HTR-8/SVneo (cell line): ENCODE measurements around the gene KRTAP2-3.
"Not testable (repeated sequence)": the region's sequence is repeated elsewhere in the genome, so short reads cannot be mapped to it uniquely, and the experiment has no call there.

ENCODE experiments used
- DNase-seq: peaks from one replicate; pipeline ENCODE4 v3.0.0; 2011; ENCODE audit warnings: low spot score, mixed read lengths; ENCODE audit not compliant: insufficient read length
- FAIRE-seq: peaks from 2 replicates; lab custom pipeline; 2011; peaks lifted over from hg19 to GRCh38; lab: Jason Lieb, UNC

Gene KRTAP2-3

DNA sequence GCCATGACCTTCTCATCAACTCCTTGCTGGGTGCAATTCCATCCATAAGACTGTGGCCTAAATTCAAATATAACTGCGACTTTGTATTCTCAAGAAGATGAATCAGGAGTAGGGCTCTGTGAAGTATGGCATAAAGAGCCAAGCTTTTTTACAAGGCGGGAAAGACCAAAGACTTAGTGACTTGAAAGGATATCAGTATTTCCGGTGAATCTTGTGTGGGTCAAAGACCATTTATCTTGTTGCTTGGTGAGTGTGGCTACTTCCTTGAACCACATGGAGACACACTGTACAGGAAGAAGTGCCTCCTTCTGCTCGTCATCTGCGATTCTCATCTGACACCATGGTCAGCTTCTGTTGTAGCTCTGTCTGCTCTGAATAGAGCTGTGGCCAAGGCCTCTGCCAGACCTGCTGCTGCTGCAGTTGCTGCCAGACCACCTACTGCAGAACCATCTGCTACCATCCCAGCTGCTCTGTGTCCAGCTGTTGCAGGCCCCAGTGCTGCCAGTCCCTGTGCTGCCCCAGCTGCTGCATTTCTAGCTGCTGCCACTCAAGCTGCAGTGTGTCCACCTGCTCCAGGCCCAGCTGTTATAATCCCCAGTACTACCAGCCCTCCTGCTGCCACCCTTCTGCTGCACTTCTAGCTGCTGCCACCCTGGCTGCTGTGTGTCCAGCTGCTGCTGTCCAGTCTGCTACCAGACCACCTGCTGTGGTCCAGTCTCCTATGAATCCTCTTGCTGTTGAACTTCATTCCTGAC lies 11.9 kb upstream of the KRTAP2-3 start:
- peak; percentile 63 for FAIRE-seq
- DNase-seq: no peak

DNA sequence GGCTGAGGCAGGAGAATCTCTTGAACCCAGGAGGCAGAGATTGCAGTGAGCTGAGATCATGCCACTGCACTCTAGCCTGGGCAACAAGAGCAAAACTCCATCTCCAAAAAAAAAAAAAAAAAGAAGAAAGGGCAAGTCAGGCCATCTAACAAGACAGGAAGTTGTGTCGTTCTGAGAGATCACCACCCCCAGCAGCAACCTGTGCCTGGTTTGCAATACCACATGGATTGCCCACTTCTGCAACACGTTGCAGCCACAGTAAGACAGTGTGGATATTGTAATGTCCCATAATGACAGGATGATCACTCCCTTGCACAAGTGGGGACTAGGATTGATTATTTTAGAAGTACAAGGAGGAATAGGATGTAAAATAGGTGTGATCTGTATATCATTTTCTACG lies 9.1 kb upstream of the KRTAP2-3 start:
- FAIRE-seq: peak; percentile 46
- DNase-seq: no peak

DNA sequence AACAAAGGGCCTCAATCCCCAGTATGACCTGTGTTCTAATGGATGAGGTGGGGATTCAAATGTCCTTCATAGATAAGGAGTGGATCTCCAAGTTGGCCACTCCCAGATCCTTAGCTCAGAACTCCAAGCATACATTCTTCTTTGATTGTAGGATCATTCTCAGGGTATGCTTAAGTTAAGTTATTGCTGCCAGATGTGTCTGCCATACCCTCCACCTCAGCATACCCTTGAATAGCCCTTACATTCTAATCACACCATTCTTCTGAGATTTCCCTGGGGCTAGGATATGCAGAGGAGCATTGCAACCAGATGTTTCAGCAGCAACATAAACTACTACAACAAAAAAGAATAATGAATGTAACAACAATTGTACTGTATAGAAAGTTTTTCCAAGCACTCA lies 7.4 kb upstream of the KRTAP2-3 start:
- FAIRE-seq: no peak
- no peak for DNase-seq

- DNase-seq: no peak
- peak; percentile 80 for FAIRE-seq
Measured at GRCh38 chr17:41065829-41066624, 6.1 kb upstream of the KRTAP2-3 start, which contains the start of gene KRTAP2-4. Gene KRTAP2-4, minus strand, starts transcription at chr17:41065879. Its CDS starts 34 bp downstream, at chr17:41065845.

DNA sequence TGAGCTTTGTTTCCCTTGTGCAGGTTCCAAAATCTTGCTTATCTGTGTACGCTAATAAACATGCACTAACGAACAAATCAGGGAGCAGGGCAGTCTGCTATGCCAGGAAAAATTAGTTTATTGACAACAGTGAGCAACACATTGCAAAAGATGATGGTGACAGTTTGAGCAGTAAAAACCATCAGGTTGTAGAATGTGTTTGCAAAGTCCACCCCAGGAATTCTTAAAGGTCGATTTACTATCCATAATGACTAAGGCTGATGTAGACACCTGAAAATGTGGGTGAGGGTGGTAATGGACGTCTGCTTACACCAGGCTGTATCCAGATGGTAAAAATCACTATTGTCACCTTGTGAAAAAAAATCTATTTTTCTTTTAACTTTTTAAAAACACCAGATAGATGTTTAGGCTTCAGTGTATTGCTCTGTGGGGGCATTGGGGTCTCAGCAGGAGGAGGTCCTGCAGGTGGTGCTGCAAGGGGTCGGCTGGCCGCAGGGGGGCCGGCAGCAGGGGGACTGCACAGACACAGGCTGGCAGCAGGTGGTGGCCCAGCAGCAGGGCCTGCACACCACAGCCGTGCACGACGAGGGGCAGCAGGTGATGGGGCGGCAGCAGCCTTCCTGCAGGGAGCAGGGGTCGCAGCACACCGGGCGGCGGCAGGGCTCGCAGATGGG lies 5.2 kb upstream of the KRTAP2-3 start:
- DNase-seq, FAIRE-seq: not testable (repeated sequence)

DNA sequence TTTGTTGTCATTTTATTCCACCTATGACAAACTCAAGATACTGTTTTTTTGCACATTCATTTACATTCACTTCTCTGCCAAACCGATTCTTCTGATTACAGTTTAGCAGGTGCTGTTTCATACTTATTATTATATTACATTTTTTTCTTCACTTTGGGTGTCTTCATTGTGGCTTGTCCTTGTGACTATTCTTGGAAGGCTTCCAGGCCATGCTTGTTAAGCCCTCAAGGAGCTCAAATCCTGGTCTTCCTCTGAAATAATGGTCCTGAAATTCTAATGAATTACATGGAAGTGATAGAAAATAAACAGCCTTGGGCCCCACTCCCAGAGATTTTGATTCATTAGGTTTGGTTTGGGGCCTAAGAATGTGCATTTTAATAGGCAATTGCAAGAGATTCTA lies 4.4 kb upstream of the KRTAP2-3 start:
- FAIRE-seq (no peak), DNase-seq (no peak)

GRCh38 chr17:41063449-41063848 lies 3.5 kb upstream of the KRTAP2-3 start:
- DNase-seq: no peak

DNA sequence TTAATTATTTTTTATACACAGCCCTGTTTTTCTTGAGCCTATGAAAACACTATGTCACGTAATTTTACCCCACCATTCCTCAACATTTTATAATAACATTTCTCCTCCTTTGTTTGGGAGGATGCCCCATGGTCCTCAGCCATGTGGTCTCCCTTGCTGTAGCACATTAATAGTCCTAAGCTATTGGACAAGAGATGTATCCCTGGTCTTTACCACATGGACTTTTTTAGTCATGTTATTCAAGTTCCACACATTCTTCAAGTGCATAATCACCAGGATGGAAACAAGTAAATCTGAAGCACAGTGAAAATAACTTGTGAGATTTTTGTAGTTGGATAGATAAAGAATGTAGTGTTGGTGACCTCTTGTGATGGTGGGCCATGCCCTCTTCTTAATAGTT lies 2.0 kb upstream of the KRTAP2-3 start:
- FAIRE-seq: peak; percentile 89
- DNase-seq: peak; percentile 65

More at GRCh38 chr17:41063449-41063848, 3.5 kb upstream of the KRTAP2-3 start:
- peak; percentile 81 for FAIRE-seq

- DNase-seq: peak; percentile 45
- FAIRE-seq: not testable (repeated sequence)
Measured at GRCh38 chr17:41059276-41060051, 450 bp downstream of the KRTAP2-3 start.

DNA sequence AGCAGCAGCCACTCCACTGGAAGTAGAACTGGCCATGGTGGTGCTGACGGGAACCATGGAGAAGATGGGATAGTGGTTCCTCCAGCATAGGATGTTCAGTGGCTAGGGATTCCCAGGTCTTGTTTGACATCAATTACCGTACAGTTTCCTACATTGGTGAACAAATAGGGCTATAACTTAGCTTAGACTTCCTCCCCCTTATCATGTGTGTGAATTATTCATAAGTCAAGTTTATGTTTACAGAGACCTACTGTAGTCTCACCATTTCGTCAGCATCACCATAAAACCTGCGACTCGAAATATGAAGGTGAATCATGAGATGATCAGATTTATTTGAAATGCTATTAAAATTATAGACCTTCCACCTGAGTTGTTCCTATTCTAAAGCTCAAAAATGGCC lies 1.2 kb downstream of the KRTAP2-3 start:
- DNase-seq (no peak), FAIRE-seq (no peak)

DNA sequence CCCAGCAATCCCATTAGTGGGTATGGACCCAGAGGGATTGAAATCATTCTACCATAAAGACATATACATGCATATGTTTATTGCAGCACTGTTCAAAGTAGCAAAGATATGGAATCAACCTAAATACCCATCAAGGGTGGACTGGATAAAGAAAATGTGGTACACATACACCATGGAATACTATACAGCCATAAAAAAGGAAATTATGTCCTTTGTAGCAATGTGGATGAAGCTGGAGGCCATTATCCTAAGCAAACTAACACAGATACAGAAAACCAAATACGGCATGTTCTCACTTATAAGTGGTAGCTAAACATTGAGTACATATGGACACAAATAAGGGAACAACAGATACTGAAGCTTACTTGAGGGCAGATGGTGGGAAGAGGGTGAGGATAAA lies 2.4 kb downstream of the KRTAP2-3 start:
- no peak for DNase-seq
- FAIRE-seq: peak; percentile 64

- not testable (repeated sequence) for FAIRE-seq, DNase-seq
Measured at GRCh38 chr17:41055130-41055529, 4.8 kb downstream of the KRTAP2-3 start, which contains the start of gene KRTAP2-2. Gene KRTAP2-2, minus strand, starts transcription at chr17:41055230. Its CDS starts 19 bp downstream, at chr17:41055211.

DNA sequence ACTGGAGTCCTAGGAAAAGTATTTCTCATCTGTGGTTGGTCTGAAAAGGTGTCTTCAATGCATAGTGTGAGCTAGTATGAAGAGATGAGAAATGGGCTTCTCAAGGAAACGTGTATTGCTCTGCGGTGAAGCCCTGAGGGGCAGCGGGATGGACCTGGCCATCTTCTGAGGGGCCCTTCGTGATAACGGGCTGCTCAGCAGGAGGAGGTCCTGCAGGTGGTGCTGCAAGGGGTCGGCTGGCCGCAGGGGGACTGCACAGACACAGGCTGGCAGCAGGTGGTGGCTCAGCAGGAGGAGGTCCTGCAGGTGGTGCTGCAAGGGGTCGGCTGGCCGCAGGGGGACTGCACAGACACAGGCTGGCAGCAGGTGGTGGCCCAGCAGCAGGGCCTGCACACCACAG lies 5.4 kb downstream of the KRTAP2-3 start:
- DNase-seq, FAIRE-seq: not testable (repeated sequence)

DNA sequence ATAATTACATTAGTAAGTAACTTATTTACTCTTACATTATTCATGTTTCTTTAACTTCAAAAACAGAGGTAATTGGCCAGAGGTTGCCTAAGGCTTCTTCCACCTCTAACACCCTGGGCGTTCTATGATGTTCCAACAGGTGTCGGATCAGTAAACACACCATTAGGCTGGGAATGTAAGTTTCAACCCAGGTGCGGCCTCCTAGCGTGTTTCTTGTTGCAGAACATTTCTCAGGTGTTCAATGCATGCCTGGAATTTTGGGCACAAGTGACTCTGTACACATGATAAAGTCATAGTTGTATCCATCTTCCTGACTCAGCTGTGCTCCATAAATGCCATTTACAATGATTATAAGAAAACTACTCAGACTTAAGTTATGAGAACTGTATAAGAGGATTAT lies 5.9 kb downstream of the KRTAP2-3 start:
- FAIRE-seq (no peak), DNase-seq (no peak)

DNA sequence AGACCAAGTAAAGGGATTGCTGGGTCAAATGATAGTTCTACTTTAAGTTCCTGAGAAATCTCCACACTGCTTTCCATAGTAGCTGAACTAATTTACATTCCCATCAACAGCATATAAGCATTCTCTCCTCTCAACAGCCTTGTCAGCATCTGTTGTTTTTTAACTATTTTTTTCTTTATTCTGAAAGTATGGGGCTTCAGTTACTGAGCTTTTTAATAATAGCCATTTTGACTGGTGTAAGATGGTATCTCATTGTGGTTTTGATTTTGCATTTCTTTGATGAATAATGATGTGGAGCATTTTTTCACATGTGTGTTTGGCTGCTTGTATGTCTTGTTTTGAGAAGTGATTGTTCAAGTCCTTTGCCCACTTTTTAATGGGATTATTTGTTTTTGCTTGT lies 7.3 kb downstream of the KRTAP2-3 start:
- FAIRE-seq: no peak
- DNase-seq: no peak

DNA sequence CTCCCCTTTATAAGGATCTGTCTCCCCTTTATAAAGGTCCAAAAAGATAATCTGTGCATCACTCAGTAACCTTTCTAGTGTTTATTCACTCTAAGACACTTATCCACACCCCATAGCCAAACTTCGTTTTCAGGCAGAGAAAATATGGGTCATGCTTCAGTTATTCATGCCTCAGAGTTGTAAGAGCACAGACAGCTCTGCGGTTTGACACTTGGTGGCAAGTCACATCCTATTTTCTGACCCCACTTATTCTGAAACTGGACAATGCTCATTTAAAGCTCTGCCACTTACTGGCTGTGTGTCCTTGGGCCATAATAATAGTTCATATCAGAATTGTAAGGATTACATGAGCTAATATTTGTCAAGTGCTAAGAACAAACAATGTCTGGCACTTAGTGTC lies 10.8 kb downstream of the KRTAP2-3 start:
- DNase-seq: peak; percentile 53
- FAIRE-seq: peak; percentile 84

- peak; percentile 68 for FAIRE-seq
- peak; percentile 62 for DNase-seq
Measured at GRCh38 chr17:41048441-41048840, 11.5 kb downstream of the KRTAP2-3 start.

DNA sequence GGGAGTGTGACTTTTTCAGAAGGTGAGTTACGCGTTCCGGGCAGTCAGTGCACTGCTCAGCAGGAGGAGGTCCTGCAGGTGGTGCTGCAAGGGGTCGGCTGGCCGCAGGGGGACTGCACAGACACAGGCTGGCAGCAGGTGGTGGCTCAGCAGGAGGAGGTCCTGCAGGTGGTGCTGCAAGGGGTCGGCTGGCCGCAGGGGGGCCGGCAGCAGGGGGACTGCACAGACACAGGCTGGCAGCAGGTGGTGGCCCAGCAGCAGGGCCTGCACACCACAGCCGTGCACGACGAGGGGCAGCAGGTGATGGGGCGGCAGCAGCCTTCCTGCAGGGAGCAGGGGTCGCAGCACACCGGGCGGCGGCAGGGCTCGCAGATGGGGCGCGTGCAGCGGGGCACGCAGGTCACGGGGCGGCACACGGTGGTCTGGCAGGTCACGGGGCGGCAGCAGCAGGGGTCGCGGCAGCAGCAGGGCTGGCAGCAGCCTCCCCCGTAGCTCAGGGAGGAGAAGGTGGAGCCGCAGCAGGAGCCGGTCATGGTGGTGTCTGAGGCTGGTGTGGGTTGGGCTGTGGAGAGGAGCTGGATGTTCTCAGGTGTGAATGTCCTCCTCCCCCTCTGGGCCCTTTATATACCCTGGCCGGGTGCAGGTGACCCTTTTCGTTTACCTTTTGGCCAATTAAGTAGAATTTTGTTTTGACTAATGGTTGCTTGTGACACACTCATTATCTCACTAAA lies 13.0 kb downstream of the KRTAP2-3 start, which contains the start of gene KRTAP2-1:
Gene KRTAP2-1, minus strand, starts transcription at position 582 of the 731 bp plus-strand sequence. Its CDS starts 49 bp downstream, at position 533.
- FAIRE-seq, DNase-seq: not testable (repeated sequence)

DNA sequence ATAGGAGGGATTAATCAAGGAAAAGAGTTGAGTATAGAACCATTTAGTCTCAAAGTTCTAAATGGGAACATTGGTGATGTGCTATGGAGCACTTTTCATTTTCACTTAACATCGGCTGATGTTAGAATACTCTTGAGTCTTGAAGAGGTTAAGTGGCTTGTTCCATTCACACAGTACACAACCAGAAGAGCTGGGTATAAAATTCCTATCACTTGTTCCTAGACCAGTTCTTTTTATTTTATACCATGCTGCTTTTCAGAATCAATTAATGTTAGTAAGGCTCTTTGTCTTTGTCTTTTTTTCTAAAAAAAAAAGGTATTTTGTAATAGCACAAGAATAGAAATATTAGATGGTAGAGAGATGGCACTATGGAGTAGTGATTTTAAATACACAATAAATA lies 17.0 kb downstream of the KRTAP2-3 start:
- FAIRE-seq: no peak

More for the DNA sequence above, 17.0 kb downstream of the KRTAP2-3 start:
- DNase-seq: no peak
